Activated naive CD4-positive, alpha-beta T cell treated with anti-CD3 and anti-CD28 coated beads, Interleukin-2, amount 10 ng/mL, durations not matched to agents 7 days and 5 days (primary cell): ENCODE data around the gene SMARCC1.

Source experiments
- CTCF ChIA-PET: fragments of 350-600 bp; sonication (Branson Sonifier 250); formaldehyde crosslinking; loops from one replicate; lab custom pipeline; 2021; ENCODE audit warnings: antibody characterized with exemption; lab: Charles Lee
- DNase-seq: peaks from one replicate; pipeline ENCODE4 v3.0.0-alpha.2; 2020
- H3K27ac Mint-ChIP-seq: one replicate; pipeline ENCODE4 v1.8.0; 2021; ENCODE audit warnings: mild to moderate bottlenecking, moderate library complexity, mixed read lengths
- H3K27me3 Mint-ChIP-seq: one replicate; pipeline ENCODE4 v1.8.0; 2021; ENCODE audit warnings: mild to moderate bottlenecking, mixed read lengths
- H3K36me3 Mint-ChIP-seq: one replicate; pipeline ENCODE4 v1.8.0; 2021; ENCODE audit warnings: mixed read lengths
- H3K4me1 Mint-ChIP-seq: one replicate; pipeline ENCODE4 v1.8.0; 2021; ENCODE audit warnings: mixed read lengths
- H3K4me3 Mint-ChIP-seq: one replicate; pipeline ENCODE4 v1.8.0; 2021; ENCODE audit warnings: mild to moderate bottlenecking, moderate library complexity, mixed read lengths
- H3K9me3 Mint-ChIP-seq: one replicate; pipeline ENCODE4 v1.8.0; 2021; ENCODE audit warnings: mixed read lengths

The SMARCC1 gene

DNA sequence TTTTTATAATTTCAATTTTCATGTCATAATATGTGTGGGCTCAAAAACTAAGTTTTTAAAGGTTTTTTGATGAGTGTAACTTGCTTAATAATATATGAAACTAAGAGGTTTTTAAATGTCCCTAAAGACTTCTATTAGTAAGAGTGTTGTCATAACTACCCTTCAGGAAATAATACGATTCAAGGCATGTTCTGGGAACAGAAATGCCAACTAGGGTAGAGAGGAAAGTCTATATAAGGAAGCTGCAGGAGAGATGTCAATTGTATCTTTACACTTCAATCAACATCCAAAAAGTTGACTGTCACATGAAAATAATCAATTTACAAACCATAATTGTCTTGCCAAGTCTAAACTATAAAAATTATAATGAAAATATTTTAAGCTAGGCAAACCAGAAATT is 76.3 kb downstream of the SMARCC1 start:
- Mint-ChIP-seq H3K36me3 (peaks cover 32% of the 10 kb centered on the region), H3K4me3 (no peak overlapping the region), H3K27ac (no peak overlapping the region), H3K4me1 (no peaks in the 10 kb centered on the region), H3K9me3 (no peaks in the 10 kb centered on the region), H3K27me3 (no peaks in the 10 kb centered on the region)
- DNase-seq: no peak
- CTCF ChIA-PET: no interaction called here

DNA sequence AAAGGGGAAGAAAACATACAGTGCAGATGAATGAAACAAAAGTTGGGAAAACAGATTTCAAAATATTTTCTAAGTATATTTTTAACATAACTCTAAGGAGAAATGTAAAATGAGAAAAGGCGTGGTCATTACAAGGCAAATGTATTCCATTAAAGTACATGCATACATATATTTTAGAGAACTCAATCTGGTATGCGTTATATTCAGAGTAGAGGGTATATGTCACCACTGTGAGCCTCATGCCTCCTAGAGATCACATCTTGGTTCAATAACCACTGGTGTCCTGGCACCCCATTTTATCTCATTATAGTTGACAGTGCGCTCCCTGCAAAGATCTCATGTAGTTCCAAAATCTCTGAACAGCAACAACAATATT is 77.5 kb downstream of the SMARCC1 start:
- no peaks in the 10 kb centered on the region for H3K27me3 Mint-ChIP-seq
- no peaks in the 10 kb centered on the region for H3K9me3 Mint-ChIP-seq
- no peak for DNase-seq
- CTCF ChIA-PET: no interaction called here
- peaks cover 30% of the 10 kb centered on the region for H3K36me3 Mint-ChIP-seq
- no peak overlapping the region for H3K4me3 Mint-ChIP-seq
- no peaks in the 10 kb centered on the region for H3K4me1 Mint-ChIP-seq
- H3K27ac Mint-ChIP-seq: no peak overlapping the region

DNA sequence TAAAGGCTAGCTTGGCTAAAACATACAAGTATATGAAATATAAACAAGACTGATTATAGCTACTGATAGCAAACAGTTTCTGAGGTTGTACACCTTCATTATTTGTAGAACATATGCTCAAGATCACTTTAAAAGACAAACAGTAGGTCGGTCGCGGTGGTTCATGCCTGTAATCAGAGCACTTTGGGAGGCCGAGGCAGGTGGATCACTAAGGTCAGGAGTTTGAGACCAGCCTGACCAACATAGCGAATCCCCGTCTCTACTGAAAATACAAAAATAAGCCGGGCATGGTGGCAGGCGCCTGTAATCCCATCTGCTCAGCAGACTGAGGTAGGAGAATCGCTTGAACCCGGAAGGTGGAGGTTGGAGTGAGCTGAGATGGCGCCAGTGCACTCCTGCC is 80.3 kb downstream of the SMARCC1 start:
- no peaks in the 10 kb centered on the region for H3K4me1 Mint-ChIP-seq
- CTCF ChIA-PET: no interaction called here
- no peak overlapping the region for H3K27ac Mint-ChIP-seq
- no peaks in the 10 kb centered on the region for H3K9me3 Mint-ChIP-seq
- H3K36me3 Mint-ChIP-seq: peaks cover 18% of the 10 kb centered on the region
- no peaks in the 10 kb centered on the region for H3K27me3 Mint-ChIP-seq
- H3K4me3 Mint-ChIP-seq: no peak overlapping the region
- no peak for DNase-seq

DNA sequence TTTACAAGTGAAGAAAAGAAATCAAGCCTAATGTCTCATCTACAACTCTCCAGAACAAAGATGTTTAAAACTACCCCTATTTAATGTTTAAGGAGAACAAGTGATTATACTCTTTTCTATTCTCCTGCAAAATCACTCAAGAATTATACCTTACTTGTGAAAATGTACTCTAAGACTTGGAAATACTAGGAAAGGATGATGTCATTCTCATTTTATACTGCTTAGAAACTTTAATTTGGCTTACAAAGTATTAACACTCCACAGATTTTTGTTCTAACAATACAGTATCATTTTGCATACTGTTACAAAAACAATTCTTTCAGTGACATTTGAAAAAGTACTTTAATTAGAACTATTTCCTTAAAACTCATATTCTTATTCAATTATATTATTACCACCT is 89.5 kb downstream of the SMARCC1 start:
- no peak for DNase-seq
- H3K27ac Mint-ChIP-seq: no peak overlapping the region
- CTCF ChIA-PET: no interaction called here
- H3K4me1 Mint-ChIP-seq: no peaks in the 10 kb centered on the region
- H3K27me3 Mint-ChIP-seq: no peaks in the 10 kb centered on the region
- no peaks in the 10 kb centered on the region for H3K9me3 Mint-ChIP-seq
- peaks cover 36% of the 10 kb centered on the region for H3K36me3 Mint-ChIP-seq
- no peak overlapping the region for H3K4me3 Mint-ChIP-seq

DNA sequence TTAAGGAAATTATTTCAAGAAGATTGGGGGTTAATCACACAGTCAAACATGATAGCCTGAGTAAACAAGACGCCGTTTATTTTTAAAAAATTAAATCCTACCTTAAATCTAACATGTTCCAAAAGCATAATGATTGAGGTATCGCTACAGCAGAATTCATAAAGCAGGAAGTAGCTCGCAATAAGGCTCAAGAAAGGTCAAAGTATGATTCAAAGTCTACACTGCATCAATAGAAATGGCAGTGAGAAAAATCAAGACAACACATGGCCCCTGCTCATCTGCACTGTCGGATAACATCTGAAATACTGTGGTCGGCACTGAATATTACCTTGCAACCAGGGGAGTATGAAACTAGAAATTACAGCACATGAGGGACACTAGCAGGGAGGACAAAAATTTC is 93.2 kb downstream of the SMARCC1 start:
- Mint-ChIP-seq H3K27ac (no peak overlapping the region), H3K36me3 (peaks cover 36% of the 10 kb centered on the region), H3K4me3 (no peak overlapping the region), H3K27me3 (no peaks in the 10 kb centered on the region), H3K4me1 (no peaks in the 10 kb centered on the region), H3K9me3 (no peaks in the 10 kb centered on the region)
- CTCF ChIA-PET: no interaction called here
- no peak for DNase-seq

DNA sequence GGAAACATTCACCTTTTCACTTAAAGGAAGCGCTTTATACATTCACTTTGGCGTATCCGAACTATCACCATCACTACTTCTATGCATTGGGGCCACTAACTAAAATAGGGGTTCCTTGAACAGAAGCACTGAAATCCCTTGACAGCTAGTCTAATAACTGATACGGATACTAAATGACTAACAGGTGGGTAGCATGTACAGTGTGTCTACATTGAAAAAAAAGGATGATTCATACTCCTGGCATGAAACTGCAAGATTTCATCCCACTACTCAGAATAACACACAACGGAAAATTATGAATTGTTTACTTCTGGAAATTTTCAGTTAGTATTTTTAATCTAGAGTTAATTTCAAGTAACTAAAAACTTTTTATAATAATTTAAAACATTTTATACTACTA is 96.7 kb downstream of the SMARCC1 start:
- H3K27ac Mint-ChIP-seq: no peak overlapping the region
- DNase-seq: no peak
- CTCF ChIA-PET: no interaction called here
- peaks cover 37% of the 10 kb centered on the region for H3K36me3 Mint-ChIP-seq
- H3K4me1 Mint-ChIP-seq: no peaks in the 10 kb centered on the region
- H3K4me3 Mint-ChIP-seq: no peak overlapping the region
- H3K9me3 Mint-ChIP-seq: no peaks in the 10 kb centered on the region
- no peaks in the 10 kb centered on the region for H3K27me3 Mint-ChIP-seq

DNA sequence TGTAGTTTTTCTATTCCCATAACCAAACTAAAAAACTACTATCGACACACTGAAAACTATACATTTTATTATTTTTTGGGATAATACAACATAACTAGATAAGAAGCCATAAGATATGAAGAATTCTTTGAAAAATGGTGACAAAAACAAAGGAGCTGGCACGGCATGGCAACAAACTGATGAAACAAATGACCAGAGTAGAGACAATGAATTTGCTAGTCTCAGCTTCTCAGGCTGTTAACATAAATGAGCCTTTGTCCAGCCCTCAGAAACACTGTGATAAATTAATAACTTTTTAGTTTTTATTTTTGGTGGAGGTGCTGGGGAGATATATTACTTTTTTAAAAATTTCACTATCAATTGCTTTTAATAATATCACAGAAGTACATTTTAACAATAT is 100.7 kb downstream of the SMARCC1 start:
- Mint-ChIP-seq H3K4me1 (no peaks in the 10 kb centered on the region), H3K36me3 (peaks cover 35% of the 10 kb centered on the region), H3K4me3 (no peak overlapping the region), H3K9me3 (no peaks in the 10 kb centered on the region), H3K27me3 (no peaks in the 10 kb centered on the region), H3K27ac (no peak overlapping the region)
- no peak for DNase-seq
- CTCF ChIA-PET: interaction anchor here (0.8 kb wide), 1 partner anchor 143 kb away, joined by 4 read pairs; no protein-coding TSS in a partner anchor

DNA sequence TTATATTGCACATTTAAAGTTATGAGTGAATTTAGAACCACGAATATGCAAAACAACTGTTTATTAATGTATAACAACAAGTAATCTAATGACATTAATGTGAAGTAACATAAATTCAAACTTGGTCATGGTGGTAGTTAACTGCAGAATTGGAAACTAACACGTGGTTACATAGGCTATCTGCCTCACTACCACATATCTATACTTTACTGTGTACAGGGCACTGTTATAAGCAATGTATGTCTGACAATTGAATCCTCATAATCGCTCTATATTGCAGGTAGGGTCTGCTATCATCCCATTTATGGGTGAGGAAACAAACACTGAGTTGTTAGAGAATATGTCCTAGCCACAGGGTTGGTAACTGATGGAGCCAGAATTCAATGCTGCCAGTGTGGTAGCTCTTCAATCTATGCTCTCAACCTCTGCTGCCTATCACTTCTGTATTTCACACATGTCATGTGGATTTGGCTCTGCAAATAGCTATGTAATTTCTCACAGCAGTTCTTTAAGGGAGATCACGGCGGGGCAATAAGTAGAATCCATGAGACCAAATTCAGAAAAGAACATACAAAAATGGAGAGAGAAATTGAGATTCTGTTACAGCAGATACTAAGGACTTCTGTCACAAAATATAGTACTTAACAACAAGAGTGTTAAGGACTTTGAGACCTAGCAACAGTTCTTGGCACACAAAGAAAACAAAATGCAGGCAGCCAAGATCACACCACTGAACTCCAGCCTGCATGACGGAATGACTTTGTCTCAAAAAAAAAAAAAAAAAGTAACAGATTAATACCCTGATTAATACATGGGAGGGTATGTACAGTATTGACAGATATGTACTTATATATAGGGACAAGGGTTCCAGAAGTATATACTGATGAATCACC is 103.0 kb downstream of the SMARCC1 start:
- CTCF ChIA-PET: no interaction called here
- H3K4me3 Mint-ChIP-seq: no peak overlapping the region
- H3K36me3 Mint-ChIP-seq: peaks cover 43% of the 10 kb centered on the region
- no peak for DNase-seq
- H3K27ac Mint-ChIP-seq: no peak overlapping the region
- no peaks in the 10 kb centered on the region for H3K27me3 Mint-ChIP-seq
- no peaks in the 10 kb centered on the region for H3K4me1 Mint-ChIP-seq
- no peaks in the 10 kb centered on the region for H3K9me3 Mint-ChIP-seq

DNA sequence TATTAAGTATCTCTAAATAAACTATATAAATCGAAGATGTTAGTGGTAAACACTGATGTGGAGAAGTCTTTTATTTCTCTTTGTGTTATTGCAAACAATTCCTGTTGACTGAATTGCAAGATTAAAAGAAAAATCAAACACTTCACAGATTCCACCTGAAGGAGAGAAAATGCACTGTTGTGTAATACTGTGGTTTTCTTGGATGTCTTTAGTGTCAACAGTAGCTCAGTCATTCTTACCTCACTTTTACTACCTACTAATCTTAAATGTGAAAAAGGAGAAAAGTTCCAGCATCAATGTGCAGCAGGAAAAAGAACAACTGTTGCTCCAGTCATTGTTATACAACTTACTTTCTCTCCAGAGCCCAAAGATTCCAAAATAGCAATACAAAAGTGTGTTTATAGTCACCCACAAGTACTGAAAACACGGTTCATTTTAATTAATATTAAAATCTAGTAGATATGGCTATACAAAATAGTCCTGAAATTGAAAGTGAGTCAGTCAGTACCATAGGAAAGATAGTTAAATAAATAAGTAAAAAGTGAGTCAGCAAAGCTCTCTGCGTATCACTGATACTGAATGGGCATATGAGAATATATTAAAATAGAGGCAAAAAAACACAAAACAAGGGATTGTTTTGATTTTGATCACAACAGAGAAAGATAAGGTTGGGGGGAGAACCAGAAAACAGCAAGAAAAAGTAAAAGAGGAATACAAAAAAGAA is 112.5 kb downstream of the SMARCC1 start:
- peaks cover 28% of the 10 kb centered on the region for H3K36me3 Mint-ChIP-seq
- no peak for DNase-seq
- H3K9me3 Mint-ChIP-seq: no peaks in the 10 kb centered on the region
- H3K4me3 Mint-ChIP-seq: no peak overlapping the region
- H3K27me3 Mint-ChIP-seq: no peaks in the 10 kb centered on the region
- no peaks in the 10 kb centered on the region for H3K4me1 Mint-ChIP-seq
- CTCF ChIA-PET: no interaction called here
- H3K27ac Mint-ChIP-seq: peak overlapping the region; percentile 65

DNA sequence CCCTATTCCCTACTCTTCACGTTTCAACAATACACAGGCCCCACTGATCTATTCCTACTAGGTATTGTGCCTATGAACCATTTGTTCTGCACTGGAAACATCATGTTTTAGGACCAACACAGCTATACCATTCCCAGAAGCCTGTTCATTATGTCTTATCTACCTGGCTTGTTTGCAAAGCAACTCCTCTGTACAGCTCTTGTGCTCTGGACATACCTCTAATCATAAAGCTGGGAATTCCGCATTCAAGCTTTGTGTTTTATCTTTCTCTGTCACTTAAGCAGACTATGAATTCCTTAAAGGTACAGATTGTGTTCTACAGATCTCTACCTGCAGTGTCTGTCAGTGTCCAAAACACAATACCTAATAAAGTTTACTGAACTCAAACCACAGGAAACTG is 115.6 kb downstream of the SMARCC1 start:
- H3K27ac Mint-ChIP-seq: no peak overlapping the region
- CTCF ChIA-PET: interaction anchor here (0.6 to 1.5 kb wide), 3 partner anchors 61 to 145 kb away, joined by 3 to 5 read pairs (median 3); no protein-coding TSS in a partner anchor
- H3K27me3 Mint-ChIP-seq: no peaks in the 10 kb centered on the region
- H3K4me1 Mint-ChIP-seq: no peaks in the 10 kb centered on the region
- H3K4me3 Mint-ChIP-seq: no peak overlapping the region
- peaks cover 21% of the 10 kb centered on the region for H3K36me3 Mint-ChIP-seq
- DNase-seq: no peak
- no peaks in the 10 kb centered on the region for H3K9me3 Mint-ChIP-seq

DNA sequence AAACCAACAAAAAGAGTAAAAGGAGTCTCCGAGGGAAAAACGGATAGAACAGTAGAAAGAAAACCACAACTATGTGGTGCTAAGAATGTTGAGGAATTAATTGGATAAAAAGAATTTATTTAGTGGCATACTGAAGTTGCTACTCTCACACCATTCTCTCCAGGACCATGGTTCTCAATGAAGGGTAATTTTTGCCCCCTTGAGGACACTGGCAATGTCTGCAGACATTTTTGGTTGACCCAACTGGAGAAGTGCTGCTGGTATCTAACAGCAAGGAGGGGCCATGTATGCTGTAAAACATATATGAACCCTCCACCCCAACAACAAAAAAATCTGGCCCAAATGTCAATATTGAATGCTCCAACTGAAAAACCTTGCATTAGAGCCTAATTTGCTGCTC is 117.2 kb downstream of the SMARCC1 start:
- H3K9me3 Mint-ChIP-seq: no peaks in the 10 kb centered on the region
- peaks cover 23% of the 10 kb centered on the region for H3K36me3 Mint-ChIP-seq
- CTCF ChIA-PET: interaction anchor here (0.7 kb wide), 2 partner anchors 9 to 1954 kb away, joined by 3 read pairs; no protein-coding TSS in a partner anchor
- no peak for DNase-seq
- H3K27me3 Mint-ChIP-seq: no peaks in the 10 kb centered on the region
- H3K27ac Mint-ChIP-seq: no peak overlapping the region
- H3K4me1 Mint-ChIP-seq: no peaks in the 10 kb centered on the region
- H3K4me3 Mint-ChIP-seq: no peak overlapping the region

DNA sequence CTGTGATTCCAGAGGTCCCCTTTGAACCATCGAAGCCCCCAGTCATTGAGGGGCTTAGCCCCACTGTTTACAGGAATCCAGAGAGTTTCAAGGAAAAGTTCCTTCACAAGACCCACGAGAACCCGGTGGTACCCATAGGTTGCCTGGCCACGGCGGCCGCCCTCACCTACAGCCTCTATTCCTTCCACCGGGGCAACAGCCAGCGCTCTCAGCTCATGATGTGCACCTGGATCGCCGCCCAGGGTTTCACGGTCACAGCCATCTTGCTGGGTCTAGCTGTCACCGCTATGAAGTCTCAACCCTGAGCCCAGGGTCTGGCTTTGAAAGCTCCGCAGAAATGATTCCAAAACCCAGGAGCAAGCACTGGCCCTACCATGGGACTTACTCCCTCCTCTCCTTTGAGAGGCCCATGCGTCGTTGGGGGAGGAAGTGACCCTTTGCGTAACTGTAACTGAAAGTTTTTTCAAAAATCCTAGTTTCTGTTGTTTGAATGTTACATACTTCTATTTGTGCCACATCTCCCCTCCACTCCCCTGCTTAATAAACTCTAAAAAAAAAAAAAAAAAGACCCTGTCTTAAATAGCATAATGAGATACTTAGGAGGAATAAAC is 118.0 kb downstream of the SMARCC1 start:
- no peaks in the 10 kb centered on the region for H3K27me3 Mint-ChIP-seq
- no peak overlapping the region for H3K27ac Mint-ChIP-seq
- no peak overlapping the region for H3K4me3 Mint-ChIP-seq
- CTCF ChIA-PET: no interaction called here
- H3K9me3 Mint-ChIP-seq: no peaks in the 10 kb centered on the region
- peaks cover 26% of the 10 kb centered on the region for H3K36me3 Mint-ChIP-seq
- no peak for DNase-seq
- no peaks in the 10 kb centered on the region for H3K4me1 Mint-ChIP-seq

DNA sequence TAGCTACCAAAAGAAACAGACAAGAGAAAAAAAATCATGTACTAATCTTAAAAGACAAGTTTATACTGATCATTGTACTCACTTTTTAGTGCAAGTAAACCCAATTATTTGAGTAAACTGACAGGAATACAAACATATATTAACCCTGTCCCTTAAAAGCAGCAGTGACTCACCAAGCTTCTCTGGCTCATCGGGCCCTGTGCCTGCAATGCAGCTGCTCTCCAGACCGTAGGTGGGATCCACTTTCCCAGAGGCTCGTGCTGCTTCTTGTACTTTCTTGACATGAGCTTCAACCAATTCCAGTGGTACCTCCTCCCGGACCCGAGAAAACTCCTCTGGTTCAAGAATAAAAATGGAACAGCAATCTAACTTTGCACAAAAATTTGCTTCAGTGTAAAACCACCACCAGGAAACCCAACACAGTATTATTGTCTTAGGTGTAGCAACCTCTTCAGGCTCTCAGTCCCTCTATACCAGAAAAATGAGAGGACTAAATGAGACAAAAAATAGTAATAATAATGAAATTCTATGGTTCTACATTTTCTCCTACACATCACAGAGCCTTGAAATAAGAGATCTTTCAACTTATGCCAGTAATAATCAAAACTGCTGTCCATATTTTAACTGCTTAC is 120.5 kb downstream of the SMARCC1 start:
- peaks cover 47% of the 10 kb centered on the region for H3K36me3 Mint-ChIP-seq
- H3K4me3 Mint-ChIP-seq: no peak overlapping the region
- CTCF ChIA-PET: no interaction called here
- no peaks in the 10 kb centered on the region for H3K4me1 Mint-ChIP-seq
- no peak overlapping the region for H3K27ac Mint-ChIP-seq
- peaks cover 3% of the 10 kb centered on the region for H3K9me3 Mint-ChIP-seq
- H3K27me3 Mint-ChIP-seq: no peaks in the 10 kb centered on the region
- no peak for DNase-seq

DNA sequence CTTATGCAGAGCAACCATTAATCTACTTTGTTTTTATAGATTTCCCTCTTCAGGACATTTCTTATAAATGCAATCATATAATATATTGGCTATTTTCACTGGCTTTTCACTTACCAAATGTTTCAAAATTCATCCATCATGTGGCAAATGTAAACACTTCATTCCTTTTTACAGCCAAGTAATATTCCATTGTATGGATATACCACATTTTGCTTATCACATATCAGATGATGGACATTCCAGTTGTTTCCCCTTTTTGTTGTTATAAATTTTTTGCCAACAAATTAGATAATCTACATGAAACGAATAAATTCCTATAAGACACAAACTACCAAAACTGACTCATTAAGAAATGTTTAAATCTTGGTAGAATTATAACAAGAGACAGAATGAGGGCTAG is 123.2 kb downstream of the SMARCC1 start:
- CTCF ChIA-PET: no interaction called here
- no peak overlapping the region for H3K4me3 Mint-ChIP-seq
- H3K36me3 Mint-ChIP-seq: peaks cover 48% of the 10 kb centered on the region

More for the DNA sequence above, 123.2 kb downstream of the SMARCC1 start:
- no peak for DNase-seq
- H3K27ac Mint-ChIP-seq: no peak overlapping the region
- no peaks in the 10 kb centered on the region for H3K4me1 Mint-ChIP-seq
- no peaks in the 10 kb centered on the region for H3K27me3 Mint-ChIP-seq
- H3K9me3 Mint-ChIP-seq: peaks cover 3% of the 10 kb centered on the region
